K562 (cell line): ENCODE results near the gene CHD5. TPM values are rescaled to one million over a fixed set of nuclear protein-coding genes. Genes with fewer than 3 reads are reported as not detected.

Experiments
- ATAC-seq: fragments of 200-7000 bp; cut with Tn5 transposase; 3 replicates; pipeline ENCODE4 v1.9.1; 2020; ENCODE audit warnings: moderate library complexity
- BruUV-seq: library from RNA; stranded (reverse); fragments of 400-500 nt; replicated peaks from 2 replicates; lab custom pipeline; 2021; lab: Mats Ljungman, UMichigan
- CTCF ChIA-PET: fragments of 300-600 bp; formaldehyde crosslinking; extraction: SDS; loops from one replicate; lab custom pipeline; 2021; ENCODE audit warnings: low intra/inter-chr PET ratio; lab: Yijun Ruan, JAX
- POLR2A ChIA-PET: fragments of 300-600, 350-650 bp; sonication (Branson Sonifier 250); formaldehyde crosslinking; extraction: SDS; loops from one replicate; lab custom pipeline; 2021; ENCODE audit warnings: antibody characterized with exemption, inconsistent platforms; lab: Yijun Ruan, JAX
- DNase-seq, 4 experiments: peaks; one replicate each; pipeline versions ENCODE4 v3.0.0 to v3.0.0-alpha.2; 2011 to 2018; ENCODE audit warnings: low spot score in 3 of 4, mixed read lengths in 3 of 4; ENCODE audit errors: extremely low read depth in 1 of 4
- FAIRE-seq: peaks from 2 replicates; lab custom pipeline; 2011; peaks lifted over from hg19 to GRCh38; lab: Jason Lieb, UNC
- H2AFZ ChIP-seq: 2 replicates; pipeline ENCODE4 v1.6.0; 2011; ENCODE audit warnings: low read depth, low read length, control low read depth, inconsistent platforms
- H3K27ac ChIP-seq: fragments of 200-600 bp; 3 replicates; pipeline ENCODE4 v1.8.0; 2011; ENCODE audit warnings: low read depth, mild to moderate bottlenecking, control low read depth, inconsistent platforms, low read length, moderate library complexity, mixed read lengths; ENCODE audit errors: extremely low read depth
- H3K27me3 ChIP-seq, 2 experiments: fragments of 300-600 bp in 1 of 2; 2 replicates in 1 of 2; 3 replicates in 1 of 2; pipeline versions ENCODE4 v1.6.0 to v1.8.0; 2011; ENCODE audit warnings: inconsistent platforms in 2 of 2, low read length in 2 of 2, mild to moderate bottlenecking in 1 of 2, mixed read lengths in 1 of 2, moderate library complexity in 1 of 2; ENCODE audit not compliant: control insufficient read depth in 2 of 2, insufficient read depth in 2 of 2
- H3K36me3 ChIP-seq: fragments of 300-600 bp; 3 replicates; pipeline ENCODE4 v1.8.0; 2011; ENCODE audit warnings: mild to moderate bottlenecking, low read length, inconsistent platforms; ENCODE audit not compliant: control insufficient read depth, insufficient read depth
- H3K4me1 ChIP-seq, 2 experiments: fragments of 200-600 bp in 1 of 2; replicated peaks in 1 of 2; 2 replicates in 1 of 2; 3 replicates in 1 of 2; pipeline versions ENCODE4 v1.5.1 to v1.8.0; 2011; ENCODE audit warnings: inconsistent platforms in 2 of 2, low read length in 2 of 2, mild to moderate bottlenecking in 1 of 2, mixed read lengths in 1 of 2, moderate library complexity in 1 of 2; ENCODE audit not compliant: control insufficient read depth in 2 of 2, insufficient read depth in 2 of 2
- H3K4me2 ChIP-seq: 2 replicates; pipeline ENCODE4 v1.6.1; 2011; ENCODE audit warnings: low read length, control low read depth, inconsistent platforms, mixed read lengths; ENCODE audit not compliant: insufficient read depth
- H3K4me3 ChIP-seq: fragments of 200-600 bp; sonication (generic), shearing (Covaris generic); 2 replicates; pipeline ENCODE4 v1.5.1; 2016; ENCODE audit warnings: control low read depth, inconsistent platforms
- H3K79me2 ChIP-seq: fragments of 200-600 bp; 3 replicates; pipeline ENCODE4 v1.8.0; 2011; ENCODE audit warnings: low read length, inconsistent platforms; ENCODE audit not compliant: control insufficient read depth, insufficient read depth
- H3K9ac ChIP-seq, 2 experiments: 2 replicates each; pipeline versions ENCODE4 v1.6.0 to v1.6.1; 2011; ENCODE audit warnings: low read depth in 2 of 2, low read length in 2 of 2, control low read depth in 1 of 2, inconsistent platforms in 1 of 2, mild to moderate bottlenecking in 1 of 2, mixed read lengths in 1 of 2; ENCODE audit not compliant: insufficient read depth in 1 of 2
- H3K9me1 ChIP-seq: one replicate; pipeline ENCODE4 v1.6.0; 2011; ENCODE audit warnings: inconsistent platforms, mild to moderate bottlenecking, low read length, moderate library complexity; ENCODE audit not compliant: control insufficient read depth, insufficient read depth
- H3K9me3 ChIP-seq: replicated peaks from 2 replicates; pipeline ENCODE4 v1.5.1; 2011; ENCODE audit warnings: low read depth, low read length, inconsistent platforms; ENCODE audit not compliant: control insufficient read depth, insufficient read depth
- H4K20me1 ChIP-seq: replicated peaks from 2 replicates; pipeline ENCODE4 v1.6.1; 2011; ENCODE audit warnings: low read length, inconsistent platforms, mixed read lengths; ENCODE audit not compliant: control insufficient read depth, insufficient read depth
- CTCF ChIP-seq, 3 experiments: IDR thresholded peaks in 2 of 3; conservative IDR thresholded peaks in 1 of 3; 2 replicates each; pipeline ENCODE4 v1.5.1; 2011 to 2012; ENCODE audit warnings: low read length in 3 of 3, mild to moderate bottlenecking in 3 of 3, control low read depth in 2 of 3, improper control_type of control experiment in 1 of 3, inconsistent platforms in 1 of 3, low read depth in 1 of 3, mixed read lengths in 1 of 3, moderate library complexity in 1 of 3; ENCODE audit not compliant: insufficient read depth in 2 of 3
- E4F1 ChIP-seq: fragments of 250-450 bp; sonication (Bioruptor Pico); IDR thresholded peaks from 2 replicates; pipeline ENCODE4 v1.5.0; 2021; ENCODE audit warnings: mild to moderate bottlenecking, borderline replicate concordance
- GABPA ChIP-seq: fragments of 200-800 bp; sonication (Bioruptor generic); conservative IDR thresholded peaks from 2 replicates; pipeline ENCODE4 v1.6.1; 2016; ENCODE audit warnings: low read depth, missing genetic modification characterization, missing compliant biosample characterization
- GABPB1 ChIP-seq: sonication (generic); formaldehyde crosslinking; IDR thresholded peaks from 2 replicates; pipeline ENCODE4 v1.8.0; 2022; ENCODE audit warnings: mild to moderate bottlenecking, missing genetic modification reagents
- KLF13 ChIP-seq: fragments of 450-650 bp; IDR thresholded peaks from 2 replicates; pipeline ENCODE4 v1.6.1; 2016; ENCODE audit warnings: missing genetic modification characterization, low read depth, mild to moderate bottlenecking, missing compliant biosample characterization, moderate library complexity, borderline replicate concordance
- MAFF ChIP-seq: IDR thresholded peaks from 2 replicates; pipeline ENCODE4 v1.6.1; 2012; ENCODE audit warnings: low read length, improper control_type of control experiment
- NR0B1 ChIP-seq: fragments of 450-650 bp; IDR thresholded peaks from one replicate; pipeline ENCODE4 v1.6.1; 2018; ENCODE audit warnings: mild to moderate bottlenecking, moderate library complexity; ENCODE audit not compliant: partially characterized antibody
- NR2C1 ChIP-seq, 2 experiments: fragments of 450-650 bp; IDR thresholded peaks; 2 replicates each; pipeline ENCODE4 v1.6.1; 2017; ENCODE audit warnings: mild to moderate bottlenecking in 2 of 2, antibody characterized with exemption in 1 of 2, inconsistent platforms in 1 of 2, missing compliant biosample characterization in 1 of 2, missing genetic modification characterization in 1 of 2
- RAD21 ChIP-seq, 2 experiments: fragments of 250-450 bp in 1 of 2; fragments of 450-650 bp in 1 of 2; sonication (Bioruptor Pico) in 1 of 2; formaldehyde crosslinking in 1 of 2; IDR thresholded peaks in 1 of 2; conservative IDR thresholded peaks in 1 of 2; 2 replicates each; pipeline versions ENCODE4 v1.4.0 to v1.8.0; 2020 to 2022; ENCODE audit warnings: mild to moderate bottlenecking in 2 of 2, moderate library complexity in 1 of 2
- SFPQ ChIP-seq: fragments of 200-400 bp; formaldehyde crosslinking; IDR thresholded peaks from 2 replicates; pipeline ENCODE4 v1.6.1; 2017; ENCODE audit warnings: mild to moderate bottlenecking, low read depth, low read length, moderate library complexity
- TEAD2 ChIP-seq: fragments of 450-650 bp; IDR thresholded peaks from 2 replicates; pipeline ENCODE4 v1.6.1; 2016; ENCODE audit warnings: missing genetic modification characterization, control low read depth, missing compliant biosample characterization
- ZNF695 ChIP-seq: fragments of 450-650 bp; formaldehyde crosslinking; IDR thresholded peaks from 2 replicates; pipeline ENCODE4 v1.4.0; 2020; ENCODE audit warnings: mild to moderate bottlenecking, moderate library complexity
- WGBS: fragments of 100-300 bp; shearing (Covaris generic); methylation state at CpG from one replicate; pipeline ENCODE4 v1.1.6; 2016; ENCODE audit warnings: low coverage, mixed read lengths; ENCODE audit not compliant: insufficient coverage; ENCODE audit errors: missing lambda C conversion rate; 5-methylcytosine and 5-hydroxymethylcytosine counted together
- in situ Hi-C: fragments of 300-500 bp; cut with MboI; formaldehyde crosslinking; loops from 4 replicates; pipeline ENCODE4 v1.15.0; 2018; ENCODE audit warnings: inconsistent platforms, mixed read lengths
- intact Hi-C: fragments of 100-400 bp; cut with micrococcal nuclease; formaldehyde crosslinking; loops from 2 replicates; pipeline ENCODE4 v1.14.2; 2022
- polyA plus RNA-seq, 8 experiments: library from polyadenylated mRNA; depleted of rRNA in 4 of 8; stranded (reverse) in 5 of 8; unstranded in 3 of 8; fragments of >200 nt; fragmentation: Nextera tagmentation in 2 of 8; fragmentation: Illumina TruSeq in 1 of 8; extraction: Ambion mirVana in 2 of 8; extraction: Trizol in 1 of 8; gene quantifications; 2 replicates each; pipeline versions ENCODE4 v1.2.1 to v1.2.3, GENCODE V29; 2011 to 2014; ENCODE audit warnings: inconsistent platforms in 1 of 8, missing spikeins in 1 of 8
- total RNA-seq, 7 experiments: library from RNA; depleted of rRNA in 6 of 7; stranded (reverse); fragments of >200 nt in 6 of 7; fragmentation: Illumina TruSeq in 2 of 7; extraction: Trizol in 2 of 7; gene quantifications; 2 replicates each; pipeline versions ENCODE4 v1.2.1 to v1.2.3, GENCODE V29; 2011 to 2021; ENCODE audit warnings: low replicate concordance in 1 of 7

Gene CHD5
- total and polyA plus RNA-seq, 9 of the 15 experiments (the other 6 are each of a cell fraction or from before 2014, with no cell fraction given) = 0.03 to 0.52 (median 0.11) TPM; not detected in 2

GRCh38 chr1:6105763-6106162, 74.4 kb downstream of the CHD5 start:
- peaks cover 17 to 54% of the 10 kb centered on the region in 2 experiments; a peak in 4 of 5 replicates for H3K27me3 ChIP-seq
- ChIA-PET POLR2A (interaction anchor here (0.6 to 1.0 kb wide), 2 partner anchors 11 to 111 kb away, joined by 3 read pairs; no protein-coding TSS in a partner anchor), CTCF (no interaction called here)
- H3K36me3 ChIP-seq = no peaks in the 10 kb centered on the region
- no peak overlapping the region for H3K4me2 ChIP-seq
- in situ Hi-C loops (no loop called here), intact Hi-C loops (no loop called here)
- peaks cover 0 to 29% of the 10 kb centered on the region in 2 experiments; a peak in 2 of 5 replicates for H3K4me1 ChIP-seq
- FAIRE-seq = peak; percentile 73
- no TSS peak for BruUV-seq
- H3K4me3 ChIP-seq = no peak overlapping the region
- 12% methylated on average over 7 of the region's 7 CpGs for WGBS
- no peaks in the 10 kb centered on the region for H3K79me2 ChIP-seq
- no peaks in the 10 kb centered on the region for H3K9me1 ChIP-seq
- H2AFZ ChIP-seq = peak overlapping the region; percentile 14
- no peaks in the 10 kb centered on the region for H3K9me3 ChIP-seq
- H3K9ac ChIP-seq = 0 out of 4 replicates have a peak overlapping the region, but pooled peaks of 1 of the 2 experiments have one; percentile 7
- ATAC-seq = peak; percentile 66
- DNase-seq = peak in 2 of 4 experiments; percentile 55 to 56
- peaks cover 12% of the 10 kb centered on the region; the same call in 1 of the 2 replicates for H4K20me1 ChIP-seq
- H3K27ac ChIP-seq = no peak overlapping the region
- no peak for TF ChIP-seq TEAD2
- peak; percentile 26; the same call in 1 of the 2 replicates for TF ChIP-seq GABPB1 (CRISPR knock-in tag)
- no peak for TF ChIP-seq NR2C1 (IDR thresholded peaks at IDR 0.05)
- TF ChIP-seq NR2C1 (tag; IDR thresholded peaks at IDR 0.05) = no peak
- TF ChIP-seq GABPA (tag) = peak; percentile 47
- no peak for TF ChIP-seq E4F1 (CRISPR knock-in tag)
- no peak for TF ChIP-seq ZNF695 (CRISPR knock-in tag)
- no peak for TF ChIP-seq KLF13
- peak; percentile 37 to 60 (median 38); a peak in 5 of 6 replicates for TF ChIP-seq CTCF (IDR thresholded peaks at IDR 0.05 in 2 of 3, conservative IDR thresholded peaks at IDR 0.05 in 1 of 3; ENCODE audit: insufficient read depth in 2 of 3, low read depth in 1 of 3, low read length in 3 of 3)
- peak in 1 of 2 experiments; percentile 7; a peak in 1 of 4 replicates for TF ChIP-seq RAD21 (CRISPR knock-in tag; conservative IDR thresholded peaks at IDR 0.05 in 1 of 2, IDR thresholded peaks at IDR 0.05 in 1 of 2)
- TF ChIP-seq NR0B1 = no peak
- TF ChIP-seq SFPQ = no peak
- no peak for TF ChIP-seq MAFF
